ENCODE measurements around the gene UBR3. TPM values are rescaled to one million over a fixed set of nuclear protein-coding genes. Genes with fewer than 3 reads are reported as not detected.
"Not testable (repeated sequence)": the region's sequence is repeated elsewhere in the genome, so short reads cannot be mapped to it uniquely, and the experiment has no call there.

The UBR3 gene
- polyA plus RNA-seq, 1 donor, result 24.0 TPM

DNA sequence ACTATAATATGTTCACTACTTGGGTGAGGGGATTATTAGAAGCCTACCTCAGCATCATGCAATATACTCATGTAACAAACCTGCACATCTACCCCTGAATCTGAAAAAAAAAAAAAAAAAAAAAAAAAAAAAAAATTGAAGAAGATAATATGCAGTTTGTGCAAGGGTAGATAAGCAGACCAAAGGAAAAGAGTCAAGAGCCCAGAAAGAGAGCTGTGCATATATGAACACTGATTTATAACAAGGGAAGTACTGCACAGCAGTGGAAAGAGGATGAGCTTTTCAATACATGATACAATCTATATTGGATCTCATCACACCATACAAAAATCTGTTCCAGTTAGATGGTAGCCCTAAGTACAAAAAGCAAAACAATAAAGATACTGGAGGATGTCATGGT lies 268.1 kb downstream of the UBR3 start:
- Histone ChIP-seq H3K36me3 (ENCODE audit: control insufficient read depth, insufficient read depth, low read length) (no peaks in the 10 kb centered on the region), H3K27ac (ENCODE audit: low read length) (no peak overlapping the region), H3K9me3 (ENCODE audit: control insufficient read depth, low read depth, low read length) (no peaks in the 10 kb centered on the region), H3K4me3 (ENCODE audit: low read length) (no peak overlapping the region), H3K4me1 (ENCODE audit: control insufficient read depth, insufficient read depth, low read length) (peaks cover 6% of the 10 kb centered on the region), H3K27me3 (ENCODE audit: control insufficient read depth, insufficient read depth, low read length) (no peaks in the 10 kb centered on the region)
- DNase-seq, result no peak

DNA sequence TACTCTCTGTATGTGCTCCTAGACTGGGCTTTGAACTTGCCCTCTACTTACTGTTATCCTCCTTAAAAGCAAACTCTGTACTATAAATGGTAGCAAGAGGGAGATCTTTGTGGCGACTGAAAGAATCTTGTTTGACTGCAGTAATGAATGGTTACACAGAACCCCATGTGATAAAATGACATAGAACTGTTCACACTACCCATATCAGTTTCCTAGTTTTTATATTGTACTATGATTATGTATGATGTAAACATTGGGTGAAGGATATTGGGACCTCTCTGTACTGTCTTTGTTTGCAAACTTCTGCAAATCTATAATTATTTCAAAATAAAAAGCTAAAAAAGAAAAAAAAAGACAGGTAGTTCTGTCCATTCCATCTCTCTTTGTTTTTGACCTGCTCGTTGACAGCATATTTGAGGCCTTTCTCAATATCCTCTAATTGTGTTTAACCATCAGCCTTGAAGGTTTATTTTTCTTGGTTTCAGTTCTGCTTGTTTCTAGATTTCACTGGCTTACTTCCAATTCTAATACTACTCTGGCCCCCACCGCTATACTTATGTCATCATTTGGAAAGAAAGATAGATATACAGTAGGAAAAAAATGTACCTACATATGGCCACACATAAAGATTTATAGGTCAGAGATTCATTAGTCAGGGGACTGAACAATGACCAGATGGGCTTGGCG lies 271.5 kb downstream of the UBR3 start:
- H3K4me1 ChIP-seq (ENCODE audit: control insufficient read depth, insufficient read depth, low read length), result no peaks in the 10 kb centered on the region
- 72% methylated on average over 2 of the region's 4 CpGs for WGBS (ENCODE audit: insufficient coverage, low lambda C conversion rate)
- no peak overlapping the region for H3K27ac ChIP-seq (ENCODE audit: low read length)
- no peak overlapping the region for H3K4me3 ChIP-seq (ENCODE audit: low read length)
- H3K36me3 ChIP-seq (ENCODE audit: control insufficient read depth, insufficient read depth, low read length), result no peaks in the 10 kb centered on the region
- no peak for DNase-seq
- H3K9me3 ChIP-seq (ENCODE audit: control insufficient read depth, low read depth, low read length), result no peaks in the 10 kb centered on the region
- no peaks in the 10 kb centered on the region for H3K27me3 ChIP-seq (ENCODE audit: control insufficient read depth, insufficient read depth, low read length)

DNA sequence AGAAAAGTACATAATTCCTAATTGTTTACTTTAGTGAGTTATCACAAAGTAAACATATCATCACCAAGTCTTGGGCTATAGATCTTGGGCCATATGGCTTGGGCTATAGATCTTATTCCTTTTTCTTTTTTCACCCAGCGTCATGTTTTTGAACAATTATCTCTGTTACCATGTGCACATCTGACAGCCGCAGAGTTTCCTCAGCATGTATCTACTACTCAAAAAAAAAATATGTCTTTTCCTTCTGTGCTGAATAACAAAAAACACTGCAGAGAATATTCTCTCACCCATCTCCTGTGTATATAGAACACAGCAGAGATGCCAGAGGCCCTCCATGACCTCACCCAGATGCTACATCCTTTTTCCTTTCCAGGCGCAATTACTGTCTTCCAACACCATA lies 274.5 kb downstream of the UBR3 start:
- Histone ChIP-seq H3K27me3 (ENCODE audit: control insufficient read depth, insufficient read depth, low read length) (no peaks in the 10 kb centered on the region), H3K9me3 (ENCODE audit: control insufficient read depth, low read depth, low read length) (no peaks in the 10 kb centered on the region), H3K27ac (ENCODE audit: low read length) (no peak overlapping the region), H3K4me1 (ENCODE audit: control insufficient read depth, insufficient read depth, low read length) (no peaks in the 10 kb centered on the region), H3K4me3 (ENCODE audit: low read length) (no peak overlapping the region), H3K36me3 (ENCODE audit: control insufficient read depth, insufficient read depth, low read length) (no peaks in the 10 kb centered on the region)
- WGBS (ENCODE audit: insufficient coverage, low lambda C conversion rate), result 53% methylated on average over 2 of the region's 3 CpGs
- DNase-seq, result no peak

DNA sequence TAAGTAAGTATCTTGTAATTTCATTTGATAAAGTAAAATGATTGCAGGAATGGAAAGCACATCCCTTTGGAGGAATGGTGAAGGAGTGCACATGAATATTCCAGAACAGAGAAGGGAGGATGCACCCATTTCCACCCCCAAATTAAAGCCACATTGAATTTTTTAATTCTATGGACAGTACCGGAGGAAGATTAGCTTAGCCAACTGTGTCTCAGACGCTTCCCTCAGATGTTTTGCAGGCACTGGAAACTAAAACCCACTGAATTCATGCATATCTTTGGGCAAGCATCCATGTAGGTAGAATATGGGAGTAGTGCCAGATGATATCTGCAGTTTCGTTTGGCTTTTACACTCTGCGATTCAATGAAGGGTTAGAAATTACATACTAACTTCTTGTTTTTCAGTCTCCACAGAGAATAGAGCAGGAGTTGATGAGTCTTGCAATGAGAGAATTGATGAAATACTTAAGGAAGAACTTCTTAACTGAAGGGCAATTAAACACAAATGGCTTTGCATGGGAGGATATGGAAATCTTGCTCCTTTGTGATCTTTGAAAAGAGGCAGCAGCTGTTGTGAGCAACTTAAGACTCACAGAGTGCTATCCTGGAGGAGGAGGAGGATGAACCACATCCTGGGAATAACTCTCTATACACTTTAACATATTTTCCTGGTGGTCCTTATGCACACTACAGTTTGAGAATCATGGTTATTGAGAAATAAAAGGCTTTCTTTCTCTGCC lies 279.0 kb downstream of the UBR3 start:
- Histone ChIP-seq H3K4me3 (ENCODE audit: low read length) (no peak overlapping the region), H3K27ac (ENCODE audit: low read length) (no peak overlapping the region), H3K27me3 (ENCODE audit: control insufficient read depth, insufficient read depth, low read length) (no peaks in the 10 kb centered on the region), H3K36me3 (ENCODE audit: control insufficient read depth, insufficient read depth, low read length) (no peaks in the 10 kb centered on the region), H3K9me3 (ENCODE audit: control insufficient read depth, low read depth, low read length) (no peaks in the 10 kb centered on the region), H3K4me1 (ENCODE audit: control insufficient read depth, insufficient read depth, low read length) (no peaks in the 10 kb centered on the region)
- no peak for DNase-seq
- WGBS (ENCODE audit: insufficient coverage, low lambda C conversion rate), result 82% methylated on average over 2 of the region's 4 CpGs

DNA sequence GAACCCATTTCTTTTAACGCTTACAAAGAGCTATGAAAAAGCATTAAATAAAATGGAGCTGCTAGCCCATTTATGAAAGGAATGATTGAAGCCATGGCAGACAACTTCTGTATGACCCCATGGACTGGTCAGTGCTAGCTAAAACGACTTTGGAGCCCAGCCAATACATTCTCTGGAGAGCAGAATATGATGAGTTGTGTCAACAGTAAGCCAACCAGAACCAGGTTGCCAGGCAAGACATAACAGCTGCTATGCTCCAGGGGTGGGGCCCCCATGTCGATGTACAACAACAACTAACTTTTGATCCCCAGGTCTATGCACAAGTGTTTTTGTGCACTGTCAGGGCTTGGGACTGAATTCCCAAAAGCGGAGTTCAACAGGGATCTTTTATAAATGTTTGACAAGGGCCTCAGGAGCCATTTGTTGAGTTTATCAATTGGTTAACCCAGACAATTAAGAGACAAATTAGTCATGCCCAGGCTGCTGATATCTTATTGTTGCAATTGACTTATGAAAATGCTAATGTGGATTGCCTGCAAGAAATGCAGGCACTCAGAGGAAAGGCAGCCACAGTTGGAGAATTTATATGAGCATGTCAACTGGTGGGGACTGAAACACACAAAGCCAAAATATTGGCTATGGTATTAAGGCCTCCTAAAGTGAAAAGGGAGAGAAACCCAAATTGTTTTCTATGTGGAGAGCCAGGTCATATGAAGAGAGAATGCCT lies 286.1 kb downstream of the UBR3 start:
- 100% methylated on average over 2 of the region's 4 CpGs for whole genome bisulfite sequencing (ENCODE audit: insufficient coverage, low lambda C conversion rate)
- DNase-seq, result no peak

DNA sequence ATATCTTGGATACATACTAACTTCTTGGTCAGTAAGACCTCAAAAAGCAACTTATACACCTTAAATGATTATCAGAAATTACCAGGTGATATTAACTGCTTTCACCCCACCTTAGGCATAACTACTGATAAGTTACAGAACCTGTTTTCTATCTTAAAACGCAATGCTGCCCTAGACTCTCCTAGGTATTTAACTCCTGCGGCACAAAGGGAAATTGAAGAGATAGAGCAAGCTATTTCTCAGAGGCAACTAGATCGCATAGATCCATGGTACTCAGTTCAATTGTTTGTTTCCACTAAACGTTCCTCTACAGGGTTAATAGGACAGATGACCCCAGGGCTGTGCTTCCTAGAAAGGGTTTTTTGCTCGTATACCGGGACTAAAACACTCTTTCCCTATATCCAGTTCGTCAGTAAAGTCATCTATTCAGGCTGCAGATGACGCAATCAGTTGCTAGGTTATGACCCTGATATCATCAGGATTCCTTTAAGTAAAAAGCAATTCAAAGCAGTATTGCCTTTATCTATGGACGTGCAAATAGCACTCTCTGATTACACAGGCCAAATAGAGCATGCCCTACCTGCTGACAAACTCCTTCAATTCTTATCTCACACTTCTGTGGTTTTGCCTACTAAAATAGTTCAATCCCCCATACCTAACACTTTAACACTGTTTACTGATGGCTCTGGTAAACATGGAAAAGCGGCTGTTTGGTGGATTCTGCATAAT lies 288.4 kb downstream of the UBR3 start:
- peak; percentile 10 to 20 for DNase-seq
- Histone ChIP-seq H3K27me3 (ENCODE audit: control insufficient read depth, insufficient read depth, low read length) (no peaks in the 10 kb centered on the region), H3K36me3 (ENCODE audit: control insufficient read depth, insufficient read depth, low read length) (no peaks in the 10 kb centered on the region), H3K27ac (ENCODE audit: low read length) (no peak overlapping the region), H3K4me1 (ENCODE audit: control insufficient read depth, insufficient read depth, low read length) (no peaks in the 10 kb centered on the region), H3K4me3 (ENCODE audit: low read length) (no peak overlapping the region), H3K9me3 (ENCODE audit: control insufficient read depth, low read depth, low read length) (no peaks in the 10 kb centered on the region)
- 40% methylated on average over 3 of the region's 10 CpGs for WGBS (ENCODE audit: insufficient coverage, low lambda C conversion rate)

More for the DNA sequence above, 286.1 kb downstream of the UBR3 start:
- no peaks in the 10 kb centered on the region for H3K9me3 ChIP-seq (ENCODE audit: control insufficient read depth, low read depth, low read length)
- no peaks in the 10 kb centered on the region for H3K36me3 ChIP-seq (ENCODE audit: control insufficient read depth, insufficient read depth, low read length)
- H3K4me3 ChIP-seq (ENCODE audit: low read length), result no peak overlapping the region
- H3K27me3 ChIP-seq (ENCODE audit: control insufficient read depth, insufficient read depth, low read length), result no peaks in the 10 kb centered on the region
- no peaks in the 10 kb centered on the region for H3K4me1 ChIP-seq (ENCODE audit: control insufficient read depth, insufficient read depth, low read length)
- no peak overlapping the region for H3K27ac ChIP-seq (ENCODE audit: low read length)

DNA sequence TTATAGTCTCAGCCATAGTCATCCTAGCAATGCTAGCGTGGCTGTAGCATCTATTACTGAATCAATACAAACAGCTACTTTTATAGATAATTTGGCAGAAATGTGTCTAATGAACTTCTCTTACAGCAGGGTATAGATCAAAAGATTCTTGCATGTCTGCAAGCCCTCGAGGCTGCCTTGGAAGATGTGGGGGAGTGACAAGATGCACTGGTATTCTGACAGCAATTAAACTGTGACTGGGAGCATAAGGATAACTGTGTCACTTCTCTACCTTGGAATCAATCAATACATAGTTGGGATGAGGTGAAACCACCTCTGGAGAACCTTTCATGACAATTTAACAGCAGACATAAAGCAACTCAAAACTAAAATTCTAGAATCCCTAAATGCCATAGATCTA lies 291.4 kb downstream of the UBR3 start:
- WGBS (ENCODE audit: insufficient coverage, low lambda C conversion rate), result no CpG with 5 or more reads among the region's 2 CpGs
- Histone ChIP-seq H3K36me3 (ENCODE audit: control insufficient read depth, insufficient read depth, low read length) (no peaks in the 10 kb centered on the region), H3K4me3 (ENCODE audit: low read length) (no peak overlapping the region), H3K27me3 (ENCODE audit: control insufficient read depth, insufficient read depth, low read length) (no peaks in the 10 kb centered on the region), H3K27ac (ENCODE audit: low read length) (no peak overlapping the region), H3K9me3 (ENCODE audit: control insufficient read depth, low read depth, low read length) (no peaks in the 10 kb centered on the region), H3K4me1 (ENCODE audit: control insufficient read depth, insufficient read depth, low read length) (no peaks in the 10 kb centered on the region)
- DNase-seq, result no peak

DNA sequence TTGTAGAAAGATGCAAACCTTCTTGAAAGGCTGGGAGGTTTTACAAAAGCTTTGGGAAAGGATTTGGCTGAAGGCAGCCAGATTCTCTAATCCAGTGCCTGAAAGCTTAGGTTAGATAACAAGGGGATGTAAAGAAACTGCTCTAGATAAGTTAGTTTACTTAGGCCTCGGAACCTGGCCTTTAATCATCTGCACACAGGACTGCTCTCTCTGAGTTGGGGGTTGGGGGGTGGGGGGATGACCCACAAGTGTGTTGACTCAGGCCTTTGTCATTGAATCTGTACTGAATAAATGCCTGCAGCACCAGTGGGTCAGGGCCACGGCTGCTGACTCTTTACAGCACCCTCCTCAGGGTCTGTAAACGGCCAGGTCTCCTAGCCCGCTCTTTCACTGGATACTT lies 292.1 kb downstream of the UBR3 start:
- H3K27ac ChIP-seq (ENCODE audit: low read length); H3K4me3 ChIP-seq (ENCODE audit: low read length); H3K27me3 ChIP-seq (ENCODE audit: control insufficient read depth, insufficient read depth, low read length); DNase-seq; H3K36me3 ChIP-seq (ENCODE audit: control insufficient read depth, insufficient read depth, low read length); H3K9me3 ChIP-seq (ENCODE audit: control insufficient read depth, low read depth, low read length); H3K4me1 ChIP-seq (ENCODE audit: control insufficient read depth, insufficient read depth, low read length): not testable (repeated sequence)
- no CpG with 5 or more reads among the region's 4 CpGs for whole genome bisulfite sequencing (ENCODE audit: insufficient coverage, low lambda C conversion rate)

DNA sequence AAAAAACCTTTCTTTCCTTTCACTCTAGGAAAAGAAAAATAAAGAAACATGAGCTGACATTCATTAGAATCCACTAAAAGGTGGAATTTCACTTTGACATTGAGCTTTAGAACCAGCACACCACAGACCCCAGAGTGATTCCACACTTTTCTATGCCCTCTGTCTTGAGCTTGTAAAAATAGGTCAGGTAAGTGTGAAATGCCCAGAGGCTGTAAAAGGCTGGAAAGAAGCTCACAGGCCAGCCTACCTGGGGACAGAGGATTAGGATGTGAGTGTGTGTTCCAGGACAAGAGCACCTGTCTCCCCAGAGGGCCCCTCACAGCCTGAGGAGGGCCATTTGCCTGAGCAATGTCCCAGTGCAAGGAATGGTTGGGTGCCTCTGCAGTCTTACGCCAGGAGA lies 294.4 kb downstream of the UBR3 start:
- Histone ChIP-seq H3K27me3 (ENCODE audit: control insufficient read depth, insufficient read depth, low read length) (no peaks in the 10 kb centered on the region), H3K9me3 (ENCODE audit: control insufficient read depth, low read depth, low read length) (no peaks in the 10 kb centered on the region), H3K27ac (ENCODE audit: low read length) (no peak overlapping the region), H3K4me1 (ENCODE audit: control insufficient read depth, insufficient read depth, low read length) (no peaks in the 10 kb centered on the region), H3K4me3 (ENCODE audit: low read length) (no peak overlapping the region), H3K36me3 (ENCODE audit: control insufficient read depth, insufficient read depth, low read length) (no peaks in the 10 kb centered on the region)
- DNase-seq, result no peak
- no CpG with 5 or more reads among the region's 1 CpG for WGBS (ENCODE audit: insufficient coverage, low lambda C conversion rate)

DNA sequence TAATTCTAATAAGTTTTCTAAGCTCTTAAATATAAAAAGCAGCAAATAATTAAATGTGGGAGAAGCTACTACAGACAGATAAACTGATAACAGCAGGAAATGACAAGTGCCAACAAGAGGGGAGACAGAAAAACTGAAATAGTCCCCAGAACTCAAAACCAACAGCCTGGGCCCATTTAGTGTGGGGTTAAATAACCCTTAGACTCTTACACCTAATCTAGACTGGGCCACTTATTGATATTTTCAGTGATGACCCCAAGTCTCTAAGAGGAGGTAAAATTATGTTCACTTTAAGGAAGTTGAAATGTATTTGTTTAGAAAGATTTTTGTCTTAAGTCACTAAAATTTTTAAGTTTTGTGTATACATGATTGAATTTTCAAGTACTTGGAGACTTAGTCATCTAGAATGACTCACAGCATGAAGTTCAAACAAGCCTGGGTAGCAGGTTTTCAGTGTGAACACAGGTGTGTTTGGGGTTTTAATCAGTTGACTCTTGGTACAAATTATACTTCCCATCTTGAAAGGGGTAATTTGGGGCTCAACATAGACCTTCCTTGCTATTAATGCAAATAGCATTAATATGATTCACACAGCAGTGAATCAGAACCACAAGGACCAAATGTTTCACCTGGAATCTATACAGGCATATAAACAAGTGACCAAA lies 295.8 kb downstream of the UBR3 start:
- H3K9me3 ChIP-seq (ENCODE audit: control insufficient read depth, low read depth, low read length), result no peaks in the 10 kb centered on the region
- H3K36me3 ChIP-seq (ENCODE audit: control insufficient read depth, insufficient read depth, low read length), result no peaks in the 10 kb centered on the region
- no peaks in the 10 kb centered on the region for H3K27me3 ChIP-seq (ENCODE audit: control insufficient read depth, insufficient read depth, low read length)
- no peaks in the 10 kb centered on the region for H3K4me1 ChIP-seq (ENCODE audit: control insufficient read depth, insufficient read depth, low read length)
- H3K27ac ChIP-seq (ENCODE audit: low read length), result no peak overlapping the region
- no peak for DNase-seq
- H3K4me3 ChIP-seq (ENCODE audit: low read length), result no peak overlapping the region
